ENCODE data around the gene BCKDHB.

Gene BCKDHB

GRCh38 chr6:80388507-80388906 is 282.0 kb downstream of the BCKDHB start:
- Histone ChIP-seq H3K27me3 (ENCODE audit: insufficient read depth, poor library complexity, severe bottlenecking) (no peaks in the 10 kb centered on the region), H3K27ac (replicated peaks) (no peak overlapping the region), H3K4me3 (replicated peaks; ENCODE audit: insufficient read depth, low read length) (no peak overlapping the region)
- TF ChIP-seq REST (IDR thresholded peaks at IDR 0.05; ENCODE audit: insufficient replicate concordance, low read depth) (no peak), SPI1 (IDR thresholded peaks at IDR 0.05; ENCODE audit: borderline replicate concordance, low read depth) (peak; percentile 35; the same call in 1 of the 2 replicates)
- DNase-seq (ENCODE audit: low read depth in 1 of 2, low spot score in 1 of 2) = no peak

All from HL-60 (cell line).